H9 (cell line): ENCODE results near the gene SLK. TPM values are rescaled to one million over a fixed set of nuclear protein-coding genes. Genes with fewer than 3 reads are reported as not detected.

Experiments
- DNase-seq: peaks from one replicate; pipeline ENCODE4 v3.0.0-alpha.2; 2017
- H2AFZ ChIP-seq: one replicate; pipeline ENCODE4 v1.6.1; 2013; ENCODE audit warnings: mild to moderate bottlenecking, low read length, control low read depth, moderate library complexity
- H2AK5ac ChIP-seq: 2 replicates; pipeline ENCODE4 v1.6.1; 2013; ENCODE audit warnings: low read length, control low read depth, mixed read lengths; ENCODE audit not compliant: insufficient read length
- H2BK120ac ChIP-seq: one replicate; pipeline ENCODE4 v1.6.1; 2013; ENCODE audit warnings: low read depth, mild to moderate bottlenecking, low read length, control low read depth, inconsistent platforms; ENCODE audit not compliant: poor library complexity, severe bottlenecking
- H2BK12ac ChIP-seq: 2 replicates; pipeline ENCODE4 v1.6.1; 2013; ENCODE audit warnings: low read length, control low read depth, mixed read lengths, low read depth; ENCODE audit not compliant: insufficient read length
- H2BK15ac ChIP-seq: 2 replicates; pipeline ENCODE4 v1.6.1; 2013; ENCODE audit warnings: low read depth, low read length, control low read depth
- H2BK20ac ChIP-seq: one replicate; pipeline ENCODE4 v1.6.1; 2013; ENCODE audit warnings: low read depth, mild to moderate bottlenecking, low read length, control low read depth, inconsistent platforms; ENCODE audit not compliant: poor library complexity, severe bottlenecking
- H2BK5ac ChIP-seq: 2 replicates; pipeline ENCODE4 v1.6.1; 2013; ENCODE audit warnings: low read length, control low read depth, mixed read lengths; ENCODE audit not compliant: insufficient read length
- H3K14ac ChIP-seq: 2 replicates; pipeline ENCODE4 v1.6.1; 2013; ENCODE audit warnings: low read length, control low read depth; ENCODE audit not compliant: insufficient read depth
- H3K18ac ChIP-seq: 2 replicates; pipeline ENCODE4 v1.6.1; 2013; ENCODE audit warnings: low read depth, mild to moderate bottlenecking, mixed read lengths, low read length, control low read depth; ENCODE audit not compliant: insufficient read length
- H3K23ac ChIP-seq: 2 replicates; pipeline ENCODE4 v1.6.1; 2013; ENCODE audit warnings: low read length, control low read depth, mixed read lengths, low read depth; ENCODE audit not compliant: insufficient read length
- H3K23me2 ChIP-seq: 2 replicates; pipeline ENCODE4 v1.6.1; 2013; ENCODE audit warnings: low read depth, mild to moderate bottlenecking, mixed read lengths, low read length, control low read depth; ENCODE audit not compliant: insufficient read length, poor library complexity, severe bottlenecking
- H3K27ac ChIP-seq: 2 replicates; pipeline ENCODE4 v1.5.1; 2013; ENCODE audit warnings: low read length, control low read depth, mixed read lengths, low read depth; ENCODE audit not compliant: insufficient read length
- H3K27me3 ChIP-seq: 2 replicates; pipeline ENCODE4 v1.6.1; 2013; ENCODE audit warnings: low read length, control low read depth, inconsistent platforms; ENCODE audit not compliant: insufficient read depth
- H3K4ac ChIP-seq: 2 replicates; pipeline ENCODE4 v1.6.1; 2013; ENCODE audit warnings: low read depth, mild to moderate bottlenecking, control low read depth, inconsistent platforms, low read length, moderate library complexity
- H3K4me1 ChIP-seq: 2 replicates; pipeline ENCODE4 v1.6.1; 2013; ENCODE audit warnings: low read length, control low read depth, inconsistent platforms; ENCODE audit not compliant: insufficient read depth
- H3K4me2 ChIP-seq: 2 replicates; pipeline ENCODE4 v1.6.1; 2013; ENCODE audit warnings: low read length, control low read depth, mixed read lengths; ENCODE audit not compliant: insufficient read length, insufficient read depth
- H3K56ac ChIP-seq: 2 replicates; pipeline ENCODE4 v1.6.1; 2013; ENCODE audit warnings: low read depth, mild to moderate bottlenecking, mixed read lengths, low read length, control low read depth; ENCODE audit not compliant: insufficient read length
- H3K79me1 ChIP-seq: 2 replicates; pipeline ENCODE4 v1.6.1; 2013; ENCODE audit warnings: low read depth, mild to moderate bottlenecking, moderate library complexity, low read length, control low read depth, inconsistent platforms; ENCODE audit not compliant: insufficient read depth, poor library complexity, severe bottlenecking
- H3K79me2 ChIP-seq: 2 replicates; pipeline ENCODE4 v1.6.1; 2013; ENCODE audit warnings: low read length, control low read depth, inconsistent platforms; ENCODE audit not compliant: insufficient read depth
- H3K9ac ChIP-seq: 2 replicates; pipeline ENCODE4 v1.6.1; 2013; ENCODE audit warnings: low read length, control low read depth, mixed read lengths; ENCODE audit not compliant: insufficient read length; ENCODE audit errors: extremely low read depth
- H3K9me3 ChIP-seq: one replicate; pipeline ENCODE4 v1.6.1; 2013; ENCODE audit warnings: low read depth, low read length, inconsistent platforms; ENCODE audit not compliant: control insufficient read depth
- H3T11ph ChIP-seq: one replicate; pipeline ENCODE4 v1.6.1; 2013; ENCODE audit warnings: mild to moderate bottlenecking, low read length, control low read depth, inconsistent platforms
- H4K20me1 ChIP-seq: one replicate; pipeline ENCODE4 v1.6.1; 2013; ENCODE audit not compliant: control insufficient read depth, insufficient read length, insufficient read depth
- H4K5ac ChIP-seq: 2 replicates; pipeline ENCODE4 v1.6.1; 2013; ENCODE audit warnings: low read depth, mild to moderate bottlenecking, mixed read lengths, low read length, control low read depth; ENCODE audit not compliant: insufficient read length
- H4K8ac ChIP-seq: replicated peaks from 2 replicates; pipeline ENCODE4 v1.6.1; 2013; ENCODE audit warnings: low read length, control low read depth, mixed read lengths, low read depth; ENCODE audit not compliant: insufficient read length
- H4K91ac ChIP-seq: 2 replicates; pipeline ENCODE4 v1.6.1; 2013; ENCODE audit warnings: low read depth, mild to moderate bottlenecking, moderate library complexity, mixed read lengths, low read length, control low read depth; ENCODE audit not compliant: insufficient read length
- H3K27ac Mint-ChIP-seq, 3 experiments: 2 replicates in 2 of 3; 3 replicates in 1 of 3; pipeline ENCODE4 v1.8.0; 2020 to 2021; ENCODE audit warnings: mixed read lengths in 3 of 3, mild to moderate bottlenecking in 1 of 3, moderate library complexity in 1 of 3
- H3K27me3 Mint-ChIP-seq: 2 replicates; pipeline ENCODE4 v1.8.0; 2021; ENCODE audit warnings: low read depth, mild to moderate bottlenecking, moderate library complexity, mixed read lengths
- H3K36me3 Mint-ChIP-seq, 3 experiments: 2 replicates in 2 of 3; 3 replicates in 1 of 3; pipeline ENCODE4 v1.8.0; 2020 to 2021; ENCODE audit warnings: low read depth in 3 of 3, mixed read lengths in 3 of 3; ENCODE audit not compliant: insufficient read depth in 1 of 3
- H3K4me1 Mint-ChIP-seq, 2 experiments: 2 replicates each; pipeline ENCODE4 v1.8.0; 2020; ENCODE audit warnings: mixed read lengths in 2 of 2
- H3K4me3 Mint-ChIP-seq, 2 experiments: 2 replicates in 1 of 2; 3 replicates in 1 of 2; pipeline ENCODE4 v1.8.0; 2020 to 2021; ENCODE audit warnings: mild to moderate bottlenecking in 2 of 2, mixed read lengths in 2 of 2, moderate library complexity in 1 of 2
- H3K9me3 Mint-ChIP-seq, 2 experiments: 2 replicates in 1 of 2; 3 replicates in 1 of 2; pipeline ENCODE4 v1.8.0; 2020; ENCODE audit warnings: mild to moderate bottlenecking in 2 of 2, mixed read lengths in 2 of 2, moderate library complexity in 1 of 2
- CTCF ChIP-seq: fragments of 200-600 bp; sonication (generic); conservative IDR thresholded peaks from 3 replicates; pipeline ENCODE4 v1.8.0; 2021; ENCODE audit warnings: antibody characterized with exemption, mild to moderate bottlenecking
- WGBS: extraction: QIAGEN DNeasy Blood & Tissue Kit; methylation state at CpG from one replicate; pipeline ENCODE4 v1.1.7; 2013; ENCODE audit warnings: missing lambda C conversion rate, low lambda C conversion rate, mixed read lengths; ENCODE audit not compliant: insufficient read length; ENCODE audit errors: extremely low coverage; 5-methylcytosine and 5-hydroxymethylcytosine counted together
- total RNA-seq: library from RNA; stranded (reverse); gene quantifications from 2 replicates; pipeline ENCODE4 v1.2.1, GENCODE V29; 2021

SLK gene
- total RNA-seq, 1 experiment from 2014 or later: 21.0 TPM

GRCh38 chr10:104013489-104013888, 46.5 kb downstream of the SLK start:
- H2AK5ac ChIP-seq: no peak overlapping the region
- Mint-ChIP-seq H3K27me3 (no peaks in the 10 kb centered on the region), H3K4me1 (peaks cover 5% of the 10 kb centered on the region in 2 experiments), H3K27ac (0 out of 7 replicates have a peak overlapping the region, but pooled peaks of 1 of the 3 experiments have one; percentile 7), H3K4me3 (no peak overlapping the region), H3K36me3 (peaks cover 0 to 2% (median 2%) of the 10 kb centered on the region in 3 experiments; a peak in 2 of 7 replicates), H3K9me3 (no peaks in the 10 kb centered on the region)
- no peaks in the 10 kb centered on the region for H4K20me1 ChIP-seq
- H2BK120ac ChIP-seq: no peak overlapping the region
- no peaks in the 10 kb centered on the region for H3K23me2 ChIP-seq
- no peaks in the 10 kb centered on the region for H3K79me1 ChIP-seq
- no peak overlapping the region for H4K8ac ChIP-seq
- H3K56ac ChIP-seq: no peak overlapping the region
- H3K27ac ChIP-seq: no peak overlapping the region
- H3K23ac ChIP-seq: no peak overlapping the region
- no peak overlapping the region for H3K14ac ChIP-seq
- H2BK15ac ChIP-seq: no peak overlapping the region
- no peak overlapping the region for H2BK5ac ChIP-seq
- H3K4ac ChIP-seq: no peak overlapping the region
- no peak overlapping the region for H2BK20ac ChIP-seq
- no peak overlapping the region for H4K91ac ChIP-seq
- no peak for DNase-seq
- no CpG with 5 or more reads among the region's 4 CpGs for WGBS
- H3T11ph ChIP-seq: no peak overlapping the region
- no peaks in the 10 kb centered on the region for H3K9me3 ChIP-seq
- H3K4me1 ChIP-seq: no peaks in the 10 kb centered on the region
- no peaks in the 10 kb centered on the region for H3K79me2 ChIP-seq
- no peak overlapping the region for H3K18ac ChIP-seq
- no peak overlapping the region for H2BK12ac ChIP-seq
- no peak overlapping the region for H2AFZ ChIP-seq
- no peak for TF ChIP-seq CTCF
- no peaks in the 10 kb centered on the region for H3K27me3 ChIP-seq
- H3K4me2 ChIP-seq: no peak overlapping the region
- H4K5ac ChIP-seq: no peak overlapping the region
- H3K9ac ChIP-seq: no peak overlapping the region
